Measurements from ENCODE around the gene TULP4. TPM values are rescaled to one million over a fixed set of nuclear protein-coding genes. Genes with fewer than 3 reads are reported as not detected.
"Not testable (repeated sequence)": the region's sequence is repeated elsewhere in the genome, so short reads cannot be mapped to it uniquely, and the experiment has no call there.

The TULP4 gene
- total RNA-seq, 8 experiments from 2014 or later = 54.0 to 195 (median 151) TPM

DNA sequence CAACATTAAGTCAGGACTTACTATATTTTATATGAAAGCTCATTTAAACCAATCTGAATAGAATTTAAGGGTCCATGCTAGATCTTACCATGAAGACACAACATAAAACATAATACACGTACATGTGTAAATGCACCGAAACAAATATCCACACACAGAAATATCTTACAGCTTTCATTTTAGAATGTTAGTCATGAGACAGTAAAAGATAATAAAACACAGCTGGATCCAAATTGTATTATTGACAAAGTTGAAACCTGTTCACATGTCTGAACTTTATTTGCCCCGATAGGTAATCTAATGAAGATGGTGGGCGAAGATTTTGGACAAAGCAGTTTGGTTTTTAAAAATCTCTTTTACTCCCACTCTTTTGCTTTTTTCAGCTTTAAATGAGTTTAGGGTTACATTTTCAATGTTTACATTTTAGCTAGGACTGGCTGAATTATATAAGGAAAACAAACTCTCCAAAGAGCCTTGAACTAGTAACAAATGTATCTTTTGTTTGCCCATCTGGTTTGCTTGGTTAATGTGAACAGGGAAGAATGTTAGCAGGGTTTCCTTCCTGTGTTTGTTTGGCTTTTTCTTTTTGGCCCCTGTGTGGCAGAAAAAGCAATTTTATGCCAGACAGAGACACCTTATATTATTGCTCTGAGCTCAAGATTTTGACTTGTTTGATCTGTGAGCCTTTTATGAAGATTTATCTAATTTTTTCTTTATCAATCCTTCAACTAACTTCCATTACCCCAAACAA, 242.5 kb downstream of the TULP4 start:
- WGBS, 10 experiments = 58 to 100% (median 94%) methylated on average over 3 to 4 of the region's 4 CpGs; no CpG with 5 or more reads in 1 of the 10 experiments
- in situ Hi-C loops (cut with MboI; ENCODE audit: low pct_unique_long_range_greater_than_20kb in 2 of 9, low sequenced_read_pairs in 9 of 9, unreplicated experiment in 9 of 9) = no loop called here
- no peak for ATAC-seq (replicated peaks in 6 of 8)
- Histone ChIP-seq H3K4me1 (replicated peaks in 1 of 2) (peaks cover 0 to 5% of the 10 kb centered on the region in 2 donors), H3K27ac (no peak overlapping the region), H3K4me3 (no peak overlapping the region)

DNA sequence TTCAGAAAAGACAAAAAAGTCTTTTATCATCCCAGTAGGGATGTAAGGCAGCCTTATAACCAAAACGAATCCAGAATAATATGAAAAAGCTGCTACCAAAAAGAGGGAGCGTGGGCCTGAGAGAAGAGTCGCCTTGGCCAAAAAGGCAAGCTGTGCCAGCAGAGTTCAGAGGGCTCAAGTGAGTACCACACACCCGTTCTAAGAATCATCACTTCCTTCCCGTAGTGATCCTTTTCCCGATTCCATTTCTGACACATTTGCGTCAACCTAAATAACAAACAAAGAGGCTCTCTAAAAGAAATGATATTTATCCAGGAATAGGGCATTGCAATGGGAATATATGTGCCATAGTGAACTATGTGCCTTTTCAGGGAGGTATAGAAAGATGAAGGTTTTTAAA, 243.8 kb downstream of the TULP4 start:
- no peak overlapping the region for H3K27ac ChIP-seq
- in situ Hi-C loops (cut with MboI; ENCODE audit: low pct_unique_long_range_greater_than_20kb in 2 of 9, low sequenced_read_pairs in 9 of 9, unreplicated experiment in 9 of 9) = no loop called here
- H3K4me1 ChIP-seq (replicated peaks in 1 of 2) = peaks cover 4 to 8% of the 10 kb centered on the region in 2 donors
- no peak for ATAC-seq (replicated peaks in 6 of 8)
- WGBS, 10 experiments = 69 to 89% (median 82%) methylated on average over 1 to 7 of the region's 7 CpGs
- no peak overlapping the region for H3K4me3 ChIP-seq

DNA sequence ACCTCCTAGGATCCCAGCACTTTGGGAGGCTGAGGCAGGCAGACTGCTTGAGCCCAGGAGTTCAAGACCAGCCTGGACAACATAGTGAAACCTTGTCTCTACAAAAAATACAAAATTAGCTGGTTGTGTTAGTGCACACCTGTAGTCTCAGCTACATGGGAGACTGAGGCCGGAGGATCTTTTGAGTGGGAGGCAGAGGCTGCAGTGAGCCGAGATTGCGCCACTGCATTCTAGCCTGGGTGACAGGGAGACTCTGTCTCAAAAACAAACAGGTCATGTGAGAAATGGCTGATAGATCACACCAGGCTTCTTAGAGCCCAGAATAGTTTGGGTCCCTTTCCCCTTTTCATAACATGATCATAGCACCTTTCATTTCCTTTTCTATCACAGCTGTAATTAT, 244.8 kb downstream of the TULP4 start:
- in situ Hi-C loops (cut with MboI; ENCODE audit: low pct_unique_long_range_greater_than_20kb in 2 of 9, low sequenced_read_pairs in 9 of 9, unreplicated experiment in 9 of 9); ATAC-seq (replicated peaks in 6 of 8); H3K27ac ChIP-seq; H3K4me3 ChIP-seq: not testable (repeated sequence)
- peaks cover 14 to 18% of the 10 kb centered on the region in 2 donors for H3K4me1 ChIP-seq (replicated peaks in 1 of 2)
- WGBS, 10 experiments = 75 to 100% (median 100%) methylated on average over 1 to 3 of the region's 3 CpGs; no CpG with 5 or more reads in 5 of the 10 experiments

DNA sequence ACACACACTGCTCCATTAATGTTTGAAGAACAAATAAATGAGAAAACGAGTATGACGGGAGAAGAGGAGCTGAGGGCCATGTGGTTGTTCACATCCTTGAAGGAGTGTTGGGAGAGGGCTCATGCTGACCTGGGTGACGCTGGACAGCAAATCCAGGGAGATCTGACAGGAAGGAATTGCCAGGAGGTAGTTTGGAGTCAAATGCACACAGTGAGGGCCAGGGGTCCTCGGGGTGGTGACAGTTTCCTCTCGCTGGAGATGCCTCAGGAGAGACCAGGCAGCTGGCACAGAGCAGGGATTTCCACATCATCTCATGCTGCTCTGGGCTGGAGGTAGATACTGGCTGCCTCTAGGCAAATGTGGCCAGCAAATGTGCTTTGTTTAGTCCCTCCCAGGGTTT, 245.7 kb downstream of the TULP4 start:
- WGBS, 10 experiments = 43 to 100% (median 81%) methylated on average over 1 to 5 of the region's 5 CpGs; no CpG with 5 or more reads in 1 of the 10 experiments
- no peak for ATAC-seq (replicated peaks in 6 of 8)
- Histone ChIP-seq H3K27ac (no peak overlapping the region), H3K4me3 (no peak overlapping the region), H3K4me1 (replicated peaks in 1 of 2) (peaks cover 15 to 22% of the 10 kb centered on the region in 2 donors)
- in situ Hi-C loops (cut with MboI; ENCODE audit: low pct_unique_long_range_greater_than_20kb in 2 of 9, low sequenced_read_pairs in 9 of 9, unreplicated experiment in 9 of 9) = no loop called here

DNA sequence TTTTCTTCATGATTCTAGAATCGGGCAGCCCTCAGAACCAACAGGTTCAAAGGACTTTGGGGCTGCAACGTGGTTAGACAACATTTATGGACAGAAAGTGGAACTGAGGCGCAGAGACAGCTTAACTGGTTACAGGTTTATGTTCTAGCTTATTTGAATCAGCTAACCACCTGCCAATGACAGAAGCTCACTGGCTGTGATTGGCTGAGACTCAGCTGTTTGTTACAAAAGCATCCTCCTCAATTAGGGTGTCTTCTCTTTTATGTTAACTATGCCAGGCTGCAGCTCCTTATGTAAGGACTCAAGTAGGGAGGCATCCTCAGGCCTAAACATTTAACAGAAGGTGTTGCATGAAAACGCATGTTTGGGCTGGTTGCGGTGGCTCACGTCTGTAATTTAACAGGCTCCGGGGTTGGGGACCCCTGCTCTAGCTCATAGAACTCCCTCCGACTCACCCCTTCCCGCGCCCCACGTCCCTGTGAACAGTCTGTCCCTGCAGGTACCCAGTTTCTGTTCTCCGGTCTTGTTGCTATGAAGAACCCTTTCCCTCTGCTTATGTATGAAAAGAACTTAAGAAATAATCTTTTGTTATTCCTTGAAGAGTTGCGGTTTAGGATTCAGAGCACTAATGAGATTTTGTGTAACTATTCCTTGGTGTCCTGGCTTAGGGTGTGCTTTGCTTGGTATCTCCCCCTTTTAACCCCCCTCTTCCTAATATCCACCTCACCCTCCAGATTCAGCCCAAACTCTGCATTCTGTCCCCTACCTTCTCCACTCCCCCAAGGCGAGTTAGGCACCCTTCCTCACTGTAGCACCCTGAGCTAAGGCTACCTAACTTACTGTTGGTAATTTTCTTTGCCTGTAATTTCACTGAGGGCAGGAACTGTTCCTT, 246.4 kb downstream of the TULP4 start:
- peaks cover 15 to 22% of the 10 kb centered on the region in 2 donors for H3K4me1 ChIP-seq (replicated peaks in 1 of 2)
- H3K4me3 ChIP-seq = no peak overlapping the region
- no peak overlapping the region for H3K27ac ChIP-seq
- ATAC-seq (replicated peaks in 6 of 8) = no peak
- WGBS, 10 experiments = 80 to 100% (median 85%) methylated on average over 2 to 12 of the region's 14 CpGs; no CpG with 5 or more reads in 1 of the 10 experiments
- in situ Hi-C loops (cut with MboI; ENCODE audit: low pct_unique_long_range_greater_than_20kb in 2 of 9, low sequenced_read_pairs in 9 of 9, unreplicated experiment in 9 of 9) = no loop called here

DNA sequence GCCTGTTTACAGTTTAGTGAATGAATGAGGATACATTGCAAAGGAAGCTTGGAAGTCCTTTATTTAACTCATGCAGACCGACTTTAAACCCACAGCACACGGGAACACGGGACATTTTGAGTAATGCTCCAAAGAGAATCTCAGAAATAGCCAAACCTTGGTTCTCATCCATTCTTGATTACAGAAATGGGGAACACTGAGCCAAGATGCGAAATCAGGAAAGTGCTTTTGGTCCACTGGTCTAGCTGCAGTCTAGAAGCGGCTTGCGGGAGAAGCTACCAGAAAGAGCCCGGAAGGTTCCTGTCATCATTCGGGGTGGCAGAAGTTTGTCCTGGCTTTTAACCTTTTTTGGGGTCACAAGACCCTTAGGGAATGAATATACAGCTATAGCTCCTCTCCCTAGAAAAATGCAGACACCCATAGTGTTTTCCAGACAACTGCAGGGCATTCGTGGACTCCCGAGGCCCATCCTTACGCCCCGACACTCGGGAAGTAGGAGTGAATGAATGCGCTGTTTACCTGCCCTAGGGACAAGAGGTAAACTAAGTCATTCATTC, 247.2 kb downstream of the TULP4 start:
- H3K27ac ChIP-seq = peak overlapping the region; percentile 72 to 83
- in situ Hi-C loops (cut with MboI; ENCODE audit: low pct_unique_long_range_greater_than_20kb in 2 of 9, low sequenced_read_pairs in 9 of 9, unreplicated experiment in 9 of 9) = no loop called here
- H3K4me3 ChIP-seq = peak overlapping the region; percentile 70 to 97 (median 92)
- WGBS, 10 experiments = 0 to 91% (median 54%) methylated on average over 1 to 9 of the region's 14 CpGs; no CpG with 5 or more reads in 2 of the 10 experiments
- ATAC-seq (replicated peaks in 6 of 8) = peak in 1 of 8 experiments; percentile 2
- H3K4me1 ChIP-seq (replicated peaks in 1 of 2) = peaks cover 15 to 22% of the 10 kb centered on the region in 2 donors

DNA sequence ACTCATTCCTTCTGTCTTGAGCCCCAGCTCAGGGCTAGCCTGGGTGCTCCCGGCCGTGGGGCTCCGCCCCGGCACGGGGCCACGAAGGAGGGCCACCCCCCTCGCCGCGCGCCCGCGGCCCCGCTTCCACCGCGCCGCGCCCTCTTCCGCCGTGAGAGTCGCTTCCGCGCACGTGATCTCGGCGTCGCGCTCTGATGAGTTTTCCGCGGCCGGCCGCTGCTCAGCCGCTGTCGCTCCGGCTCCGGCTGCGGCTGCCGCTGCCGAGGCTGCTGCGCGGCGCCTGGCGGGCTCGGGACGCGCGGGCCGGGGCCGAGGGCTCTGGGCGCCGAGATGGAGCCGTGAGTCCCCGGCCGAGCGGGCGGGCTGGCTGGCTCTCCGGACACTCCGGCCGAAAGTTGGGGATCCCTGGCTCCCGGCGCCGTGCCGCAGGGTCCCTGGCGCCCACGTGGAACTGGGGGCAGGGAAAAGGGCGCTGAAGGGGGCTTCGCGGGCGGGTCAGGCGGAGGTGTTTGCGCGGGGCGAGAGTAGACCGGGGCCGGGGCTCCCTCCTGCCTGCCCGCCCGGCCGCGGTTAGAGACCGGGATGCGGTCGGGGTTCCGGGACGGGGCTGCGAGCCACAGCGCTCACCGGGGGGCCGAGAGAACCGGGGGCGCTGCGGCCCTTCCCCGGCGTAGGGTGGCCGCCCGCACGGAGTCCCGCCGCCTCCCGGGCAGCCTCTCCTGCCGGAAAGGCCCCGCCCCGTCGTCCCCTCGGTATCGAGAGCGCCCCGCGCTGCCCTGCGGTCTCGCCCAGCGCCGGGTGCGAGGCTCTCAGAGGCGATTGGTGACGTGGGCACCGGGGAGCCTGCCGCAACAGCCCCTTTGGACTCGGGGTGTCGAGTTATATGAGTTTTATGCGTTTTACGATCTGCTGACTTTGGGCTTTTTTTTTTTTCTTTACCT, 247.9 kb downstream of the TULP4 start, which contains the start of gene TMEM181:
TMEM181 (plus strand) TSS at position 197 of the 941 bp plus-strand sequence; CDS start at position 331, 134 bp downstream.
- in situ Hi-C loops (cut with MboI; ENCODE audit: low pct_unique_long_range_greater_than_20kb in 2 of 9, low sequenced_read_pairs in 9 of 9, unreplicated experiment in 9 of 9) = no loop called here
- 0 to 7% (median 0%) methylated on average over 1 to 13 of the region's 120 CpGs; no CpG with 5 or more reads in 6 of the 10 experiments for WGBS, 10 experiments
- H3K4me1 ChIP-seq (replicated peaks in 1 of 2) = peaks cover 15 to 22% of the 10 kb centered on the region in 2 donors
- peak; percentile 81 to 93 (median 89) for ATAC-seq (replicated peaks in 6 of 8)
- peak within 1 kb of the TSS; percentile 70 to 97 (median 92) for H3K4me3 ChIP-seq
- H3K27ac ChIP-seq = peak within 1 kb of the TSS; percentile 72 to 83

DNA sequence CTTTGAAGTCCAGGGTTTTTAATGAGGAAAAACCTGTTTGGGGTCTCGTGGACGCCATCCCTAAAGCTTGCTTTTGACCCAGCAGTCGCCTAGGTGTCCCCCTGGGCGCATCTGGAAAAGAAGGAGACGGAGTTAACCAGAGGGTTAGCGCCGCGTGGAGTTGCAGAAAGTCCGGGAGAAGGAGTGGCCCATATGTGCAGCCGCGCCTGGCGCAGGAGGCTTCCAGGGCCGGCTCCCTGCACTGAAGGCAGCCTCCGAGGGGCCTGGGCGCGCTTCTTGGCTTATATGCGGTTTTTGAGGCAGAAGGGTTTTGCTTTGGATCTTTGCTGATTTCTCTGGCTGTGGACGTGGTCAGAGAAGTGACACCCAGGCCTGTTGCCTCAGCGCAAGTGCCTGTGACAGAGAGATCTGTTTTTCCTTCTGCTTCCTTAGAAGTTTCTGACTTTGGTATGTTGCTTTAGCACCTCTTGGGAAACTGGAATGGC, 248.6 kb downstream of the TULP4 start:
- H3K4me3 ChIP-seq = peak overlapping the region; percentile 70 to 97 (median 92)
- ATAC-seq (replicated peaks in 6 of 8) = peak; percentile 19 to 57 (median 28)
- H3K4me1 ChIP-seq (replicated peaks in 1 of 2) = peaks cover 15 to 22% of the 10 kb centered on the region in 2 donors
- in situ Hi-C loops (cut with MboI; ENCODE audit: low pct_unique_long_range_greater_than_20kb in 2 of 9, low sequenced_read_pairs in 9 of 9, unreplicated experiment in 9 of 9) = no loop called here
- WGBS, 10 experiments = 0 to 47% (median 8%) methylated on average over 1 to 9 of the region's 19 CpGs; no CpG with 5 or more reads in 3 of the 10 experiments
- peak overlapping the region; percentile 72 to 83 for H3K27ac ChIP-seq

Other genes with a start within 250 kb of the TULP4 start
- gene SERAC1, start 144.2 kb upstream of the TULP4 start, total RNA-seq = 10 to 100 TPM in 4 of 8 experiments, 1 to 10 TPM in 4; 5.5 to 17.3 (median 10.1) TPM
- 10 to 100 TPM in 4 of 8 experiments, 1 to 10 TPM in 4; 8.4 to 14.5 (median 9.6) TPM for gene GTF2H5, start 144.1 kb upstream of the TULP4 start, total RNA-seq
- 10 to 100 TPM; 14.4 to 43.9 (median 25.9) TPM for gene TMEM181, start 247.6 kb downstream of the TULP4 start, total RNA-seq